Loucy (cell line): ENCODE data around the gene NCKAP5.

Source experiments
- H2AFZ ChIP-seq: fragments of 200-600 bp; sonication (generic); 2 replicates; pipeline ENCODE4 v1.6.0; 2016; ENCODE audit warnings: antibody characterized with exemption, mild to moderate bottlenecking, low read length, moderate library complexity
- H3F3A ChIP-seq: fragments of 200-600 bp; 2 replicates; pipeline ENCODE4 v1.6.0; 2016; ENCODE audit warnings: antibody characterized with exemption, low read depth, mild to moderate bottlenecking
- H3K27me3 ChIP-seq: fragments of 200-600 bp; sonication (generic); 2 replicates; pipeline ENCODE4 v1.6.1; 2014; ENCODE audit warnings: low read length, mild to moderate bottlenecking; ENCODE audit not compliant: insufficient read depth, poor library complexity, severe bottlenecking
- H3K36me3 ChIP-seq: fragments of 200-600 bp; sonication (generic); 2 replicates; pipeline ENCODE4 v1.6.1; 2016; ENCODE audit warnings: low read length; ENCODE audit not compliant: insufficient read depth
- H3K4me1 ChIP-seq: fragments of 200-600 bp; sonication (generic); 2 replicates; pipeline ENCODE4 v1.5.1; 2014; ENCODE audit warnings: low read length, mild to moderate bottlenecking; ENCODE audit not compliant: insufficient read depth, poor library complexity, severe bottlenecking
- H3K4me2 ChIP-seq: fragments of 200-600 bp; sonication (generic); 2 replicates; pipeline ENCODE4 v1.6.0; 2014; ENCODE audit warnings: antibody characterized with exemption, low read length, low read depth, mild to moderate bottlenecking; ENCODE audit not compliant: poor library complexity, severe bottlenecking
- H3K4me3 ChIP-seq: fragments of 200-600 bp; sonication (generic); 2 replicates; pipeline ENCODE4 v1.5.1; 2014; ENCODE audit warnings: low read length, mild to moderate bottlenecking, mixed read lengths; ENCODE audit not compliant: poor library complexity, severe bottlenecking
- H3K79me2 ChIP-seq: fragments of 200-600 bp; sonication (generic); 2 replicates; pipeline ENCODE4 v1.6.1; 2014; ENCODE audit warnings: low read length; ENCODE audit not compliant: insufficient read depth
- H3K9ac ChIP-seq: fragments of 200-600 bp; sonication (generic); 2 replicates; pipeline ENCODE4 v1.6.0; 2014; ENCODE audit warnings: mild to moderate bottlenecking, low read depth, low read length, moderate library complexity; ENCODE audit not compliant: poor library complexity, severe bottlenecking
- H3K9me2 ChIP-seq: fragments of 200-600 bp; sonication (generic); replicated peaks from 2 replicates; pipeline ENCODE4 v1.6.1; 2016; ENCODE audit warnings: low read depth, low read length, mixed read lengths
- H3K9me3 ChIP-seq: fragments of 200-600 bp; sonication (generic); 2 replicates; pipeline ENCODE4 v1.6.1; 2014; ENCODE audit warnings: mild to moderate bottlenecking, antibody characterized with exemption, low read length, low read depth; ENCODE audit not compliant: insufficient read depth
- H4K20me1 ChIP-seq: fragments of 200-600 bp; sonication (generic); 2 replicates; pipeline ENCODE4 v1.6.0; 2014; ENCODE audit warnings: antibody characterized with exemption, low read length, mild to moderate bottlenecking; ENCODE audit not compliant: insufficient read depth, poor library complexity, severe bottlenecking
- CTCF ChIP-seq: fragments of 200-600 bp; sonication (generic); conservative IDR thresholded peaks from 2 replicates; pipeline ENCODE4 v1.5.1; 2014; ENCODE audit warnings: mild to moderate bottlenecking, antibody characterized with exemption, low read length
- EZH2phosphoT487 ChIP-seq: fragments of 200-600 bp; IDR thresholded peaks from 2 replicates; pipeline ENCODE4 v1.6.1; 2018; ENCODE audit warnings: antibody characterized with exemption, mild to moderate bottlenecking, moderate library complexity, borderline replicate concordance

Gene NCKAP5

GRCh38 chr2:133518700-133519344 lies 49.4 kb downstream of the NCKAP5 start:
- Histone ChIP-seq H3K36me3 (no peaks in the 10 kb centered on the region), H3K79me2 (no peaks in the 10 kb centered on the region), H2AFZ (no peak overlapping the region), H3K4me2 (no peak overlapping the region), H3K9me3 (no peaks in the 10 kb centered on the region), H3K4me3 (no peak overlapping the region), H3K9me2 (no peaks in the 10 kb centered on the region), H3K4me1 (no peaks in the 10 kb centered on the region), H3K9ac (no peak overlapping the region), H4K20me1 (no peaks in the 10 kb centered on the region), H3K27me3 (no peaks in the 10 kb centered on the region), H3F3A (no peaks in the 10 kb centered on the region)
- TF ChIP-seq CTCF (no peak), EZH2phosphoT487 (no peak)

- Histone ChIP-seq H2AFZ (no peak overlapping the region), H3K9me3 (no peaks in the 10 kb centered on the region), H3K9me2 (no peaks in the 10 kb centered on the region), H3K36me3 (no peaks in the 10 kb centered on the region), H3K27me3 (no peaks in the 10 kb centered on the region), H3K9ac (no peak overlapping the region), H4K20me1 (no peaks in the 10 kb centered on the region), H3K4me3 (no peak overlapping the region), H3K4me1 (no peaks in the 10 kb centered on the region), H3K79me2 (no peaks in the 10 kb centered on the region), H3K4me2 (no peak overlapping the region), H3F3A (no peaks in the 10 kb centered on the region)
- TF ChIP-seq EZH2phosphoT487 (no peak), CTCF (no peak)
Observed at GRCh38 chr2:133517876-133518275, 50.4 kb downstream of the NCKAP5 start.

GRCh38 chr2:133516405-133517026 lies 51.7 kb downstream of the NCKAP5 start:
- H2AFZ ChIP-seq: no peak overlapping the region
- H3F3A ChIP-seq: no peaks in the 10 kb centered on the region
- no peak overlapping the region for H3K9ac ChIP-seq
- no peak overlapping the region for H3K4me3 ChIP-seq
- H3K4me2 ChIP-seq: no peak overlapping the region
- TF ChIP-seq EZH2phosphoT487: no peak
- TF ChIP-seq CTCF: no peak
- no peaks in the 10 kb centered on the region for H3K9me3 ChIP-seq
- H3K27me3 ChIP-seq: no peaks in the 10 kb centered on the region
- no peaks in the 10 kb centered on the region for H4K20me1 ChIP-seq
- H3K4me1 ChIP-seq: no peaks in the 10 kb centered on the region
- H3K9me2 ChIP-seq: no peaks in the 10 kb centered on the region
- no peaks in the 10 kb centered on the region for H3K79me2 ChIP-seq
- H3K36me3 ChIP-seq: no peaks in the 10 kb centered on the region
